ENCODE data around the gene RNF103. TPM values are rescaled to one million over a fixed set of nuclear protein-coding genes. Genes with fewer than 3 reads are reported as not detected.

The RNF103 gene
- total RNA-seq, 4 donors from 2014 or later = 36.9 to 60.4 (median 46.4) TPM

GRCh38 chr2:86636842-86637241 lies 13.2 kb upstream of the RNF103 start:
- 70% methylated on average over 5 of the region's 5 CpGs for WGBS
- intact Hi-C loops (cut with DNase I) = no loop called here
- DNase-seq (ENCODE audit: extremely low spot score) = no peak
- Histone ChIP-seq H3K4me1 (peaks cover 0 to 7% (median 0%) of the 10 kb centered on the region in 4 donors), H3K27me3 (no peaks in the 10 kb centered on the region), H3K27ac (replicated peaks in 1 of 4) (no peak overlapping the region), H3K9me3 (peaks cover 0 to 17% (median 0%) of the 10 kb centered on the region in 4 donors), H3K4me3 (no peak overlapping the region), H3K36me3 (no peaks in the 10 kb centered on the region)
- no peak for TF ChIP-seq POLR2A (IDR thresholded peaks at IDR 0.05; ENCODE audit: low read depth)

GRCh38 chr2:86634352-86634751 lies 10.7 kb upstream of the RNF103 start:
- H3K27ac ChIP-seq (replicated peaks in 1 of 4) = no peak overlapping the region
- peaks cover 0 to 3% (median 0%) of the 10 kb centered on the region in 4 donors for H3K9me3 ChIP-seq
- 74% methylated on average over 6 of the region's 6 CpGs for WGBS
- peaks cover 0 to 7% (median 0%) of the 10 kb centered on the region in 4 donors for H3K4me1 ChIP-seq
- no peak for DNase-seq (ENCODE audit: extremely low spot score)
- no peaks in the 10 kb centered on the region for H3K27me3 ChIP-seq
- no peak overlapping the region for H3K4me3 ChIP-seq
- no peak for TF ChIP-seq CTCF (IDR thresholded peaks at IDR 0.05)
- no peak for TF ChIP-seq POLR2AphosphoS5 (IDR thresholded peaks at IDR 0.05)
- TF ChIP-seq EP300 (IDR thresholded peaks at IDR 0.05) = no peak
- no peak for TF ChIP-seq POLR2A (IDR thresholded peaks at IDR 0.05; ENCODE audit: low read depth)
- intact Hi-C loops (cut with DNase I) = no loop called here
- H3K36me3 ChIP-seq = no peaks in the 10 kb centered on the region

- peaks cover 0 to 7% (median 0%) of the 10 kb centered on the region in 4 donors for H3K4me1 ChIP-seq
- 87% methylated on average over 4 of the region's 5 CpGs for WGBS
- H3K27me3 ChIP-seq = no peaks in the 10 kb centered on the region
- no peak overlapping the region for H3K27ac ChIP-seq (replicated peaks in 1 of 4)
- DNase-seq (ENCODE audit: extremely low spot score) = no peak
- no peaks in the 10 kb centered on the region for H3K36me3 ChIP-seq
- TF ChIP-seq CTCF (IDR thresholded peaks at IDR 0.05) (no peak), POLR2A (IDR thresholded peaks at IDR 0.05; ENCODE audit: low read depth) (no peak), EP300 (IDR thresholded peaks at IDR 0.05) (no peak), POLR2AphosphoS5 (IDR thresholded peaks at IDR 0.05) (no peak)
- no peaks in the 10 kb centered on the region for H3K9me3 ChIP-seq
- no peak overlapping the region for H3K4me3 ChIP-seq
- intact Hi-C loops (cut with DNase I) = no loop called here
These were observed 9.5 kb upstream of the RNF103 start for GRCh38 chr2:86633155-86633651.

GRCh38 chr2:86632672-86633071 lies 9.0 kb upstream of the RNF103 start:
- Histone ChIP-seq H3K9me3 (no peaks in the 10 kb centered on the region), H3K36me3 (no peaks in the 10 kb centered on the region), H3K4me1 (peaks cover 0 to 7% (median 0%) of the 10 kb centered on the region in 4 donors), H3K4me3 (no peak overlapping the region), H3K27me3 (no peaks in the 10 kb centered on the region), H3K27ac (replicated peaks in 1 of 4) (no peak overlapping the region)
- no peak for TF ChIP-seq EP300 (IDR thresholded peaks at IDR 0.05)
- TF ChIP-seq POLR2AphosphoS5 (IDR thresholded peaks at IDR 0.05) = no peak
- no peak for TF ChIP-seq CTCF (IDR thresholded peaks at IDR 0.05)
- no peak for TF ChIP-seq POLR2A (IDR thresholded peaks at IDR 0.05; ENCODE audit: low read depth)
- no peak for DNase-seq (ENCODE audit: extremely low spot score)
- 56% methylated on average over 2 of the region's 2 CpGs for WGBS
- intact Hi-C loops (cut with DNase I) = no loop called here

GRCh38 chr2:86631846-86632485 lies 8.3 kb upstream of the RNF103 start:
- no peaks in the 10 kb centered on the region for H3K27me3 ChIP-seq
- intact Hi-C loops (cut with DNase I) = no loop called here
- H3K36me3 ChIP-seq = no peaks in the 10 kb centered on the region
- no peaks in the 10 kb centered on the region for H3K9me3 ChIP-seq
- no peak for DNase-seq (ENCODE audit: extremely low spot score)
- WGBS = 78% methylated on average over 10 of the region's 10 CpGs
- no peak overlapping the region for H3K27ac ChIP-seq (replicated peaks in 1 of 4)
- peaks cover 0 to 7% (median 0%) of the 10 kb centered on the region in 4 donors for H3K4me1 ChIP-seq
- H3K4me3 ChIP-seq = no peak overlapping the region
- TF ChIP-seq POLR2A (IDR thresholded peaks at IDR 0.05; ENCODE audit: low read depth) (no peak), CTCF (IDR thresholded peaks at IDR 0.05) (no peak), EP300 (IDR thresholded peaks at IDR 0.05) (no peak), POLR2AphosphoS5 (IDR thresholded peaks at IDR 0.05) (no peak)

Measured in esophagus muscularis mucosa (tissue), 4 donors.